GM10266 (cell line): ENCODE results near the gene RFXAP.

Source experiments
- DNase-seq: peaks from one replicate; pipeline ENCODE4 v3.0.0; 2012; ENCODE audit errors: extremely low spot score
- TF ChIP-seq, protein P1 (sequence below): IDR thresholded peaks from 2 replicates; pipeline ENCODE4 v1.5.1; 2012; ENCODE audit warnings: mild to moderate bottlenecking, low read depth; ENCODE audit not compliant: control insufficient read depth, insufficient read depth; ENCODE audit errors: missing control alignments

RFXAP gene

DNA sequence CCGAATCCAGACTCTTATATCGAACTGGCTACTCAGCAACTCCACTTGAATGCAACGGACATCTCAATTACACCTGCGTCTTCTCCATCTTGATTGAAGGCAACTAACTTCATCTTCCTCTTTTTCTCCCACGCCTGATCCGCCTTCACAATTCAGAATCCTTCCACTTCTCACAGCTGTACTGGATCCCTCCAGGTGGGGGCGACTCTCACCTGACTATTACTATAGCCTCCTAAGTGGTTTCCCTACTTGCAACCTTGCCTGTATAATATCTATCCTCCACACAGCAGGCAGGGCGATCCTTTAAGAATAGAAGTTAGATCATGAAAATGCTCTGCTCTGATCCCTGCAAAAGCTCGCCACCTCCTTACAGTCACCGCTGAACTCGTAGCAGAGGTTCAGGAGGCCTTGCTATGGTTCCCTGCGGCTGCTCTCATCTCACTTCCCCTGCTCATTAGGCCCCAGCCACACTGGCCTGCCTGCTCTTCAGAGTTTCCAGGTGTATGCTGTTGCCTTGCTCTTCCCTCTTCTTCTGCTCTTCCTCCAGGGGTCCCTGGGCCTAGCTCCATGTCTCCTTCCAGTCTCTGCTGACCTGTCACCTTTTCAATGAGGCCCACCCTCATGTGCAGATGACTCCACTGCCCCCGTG, 31.9 kb downstream of the RFXAP start:
- no peak for DNase-seq
- TF ChIP-seq, protein P1, sequence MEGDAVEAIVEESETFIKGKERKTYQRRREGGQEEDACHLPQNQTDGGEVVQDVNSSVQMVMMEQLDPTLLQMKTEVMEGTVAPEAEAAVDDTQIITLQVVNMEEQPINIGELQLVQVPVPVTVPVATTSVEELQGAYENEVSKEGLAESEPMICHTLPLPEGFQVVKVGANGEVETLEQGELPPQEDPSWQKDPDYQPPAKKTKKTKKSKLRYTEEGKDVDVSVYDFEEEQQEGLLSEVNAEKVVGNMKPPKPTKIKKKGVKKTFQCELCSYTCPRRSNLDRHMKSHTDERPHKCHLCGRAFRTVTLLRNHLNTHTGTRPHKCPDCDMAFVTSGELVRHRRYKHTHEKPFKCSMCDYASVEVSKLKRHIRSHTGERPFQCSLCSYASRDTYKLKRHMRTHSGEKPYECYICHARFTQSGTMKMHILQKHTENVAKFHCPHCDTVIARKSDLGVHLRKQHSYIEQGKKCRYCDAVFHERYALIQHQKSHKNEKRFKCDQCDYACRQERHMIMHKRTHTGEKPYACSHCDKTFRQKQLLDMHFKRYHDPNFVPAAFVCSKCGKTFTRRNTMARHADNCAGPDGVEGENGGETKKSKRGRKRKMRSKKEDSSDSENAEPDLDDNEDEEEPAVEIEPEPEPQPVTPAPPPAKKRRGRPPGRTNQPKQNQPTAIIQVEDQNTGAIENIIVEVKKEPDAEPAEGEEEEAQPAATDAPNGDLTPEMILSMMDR, result peak; percentile 23

DNA sequence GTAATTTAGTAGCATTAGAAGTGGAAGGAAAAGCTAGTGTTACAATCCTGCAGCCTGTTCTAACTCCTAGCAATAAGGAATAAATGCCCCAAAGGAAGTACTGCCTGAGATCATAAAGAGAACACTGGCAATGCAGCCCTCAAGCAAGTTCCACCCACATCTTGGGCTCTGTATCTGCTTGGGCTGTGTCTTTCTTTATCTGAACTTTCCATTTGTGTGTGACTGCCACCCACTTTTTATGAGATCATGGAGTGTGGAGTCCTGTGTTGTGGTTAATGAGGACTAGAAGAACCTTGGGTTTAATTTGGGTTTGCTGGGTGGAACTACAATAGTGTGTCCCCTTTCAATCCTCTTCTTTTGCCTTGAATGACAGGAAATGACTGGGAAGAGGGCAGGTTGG, 38.2 kb downstream of the RFXAP start:
- DNase-seq, result no peak
- TF ChIP-seq, protein P1, result no peak

DNA sequence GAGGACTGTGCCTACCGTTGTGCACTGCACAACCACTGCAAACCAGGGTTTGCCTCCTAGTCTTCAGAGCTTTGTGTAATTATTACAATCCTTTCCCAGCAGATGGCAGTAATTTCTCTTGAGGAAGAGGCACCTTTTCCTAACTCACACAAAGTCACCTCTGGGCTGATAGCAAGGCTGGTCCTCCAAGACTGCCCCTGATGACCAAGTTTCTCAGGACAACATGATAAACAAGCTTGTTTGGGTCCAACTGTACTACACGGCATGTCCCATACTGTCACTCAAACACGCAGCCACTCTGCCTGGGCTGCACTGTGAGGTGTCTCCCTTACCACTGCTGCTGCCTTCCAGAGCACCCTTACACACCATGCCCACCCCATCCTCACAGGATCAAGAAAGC, 39.3 kb downstream of the RFXAP start:
- peak; percentile 28 for DNase-seq

DNA sequence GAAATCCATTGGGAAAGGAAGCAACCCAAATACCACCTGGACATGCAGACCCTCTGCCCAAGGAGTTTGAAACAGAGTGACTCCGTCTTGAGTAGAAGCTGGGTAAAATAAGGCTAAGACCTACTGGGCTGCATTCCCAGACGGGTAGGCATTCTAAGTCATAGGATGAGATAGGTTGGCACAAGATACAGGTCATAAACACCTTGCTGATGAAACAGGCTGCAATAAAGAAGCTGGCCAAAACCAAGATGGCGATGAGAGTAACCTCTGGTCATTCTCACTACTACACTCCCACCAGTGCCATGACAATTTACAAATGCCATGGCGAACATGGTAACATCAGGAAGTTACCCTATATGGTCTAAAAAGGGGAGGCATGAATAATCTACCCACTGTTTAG, 40.2 kb downstream of the RFXAP start:
- no peak for DNase-seq
- TF ChIP-seq, protein P1, result no peak

More for the DNA sequence above, 39.3 kb downstream of the RFXAP start:
- TF ChIP-seq, protein P1, result peak; percentile 45

DNA sequence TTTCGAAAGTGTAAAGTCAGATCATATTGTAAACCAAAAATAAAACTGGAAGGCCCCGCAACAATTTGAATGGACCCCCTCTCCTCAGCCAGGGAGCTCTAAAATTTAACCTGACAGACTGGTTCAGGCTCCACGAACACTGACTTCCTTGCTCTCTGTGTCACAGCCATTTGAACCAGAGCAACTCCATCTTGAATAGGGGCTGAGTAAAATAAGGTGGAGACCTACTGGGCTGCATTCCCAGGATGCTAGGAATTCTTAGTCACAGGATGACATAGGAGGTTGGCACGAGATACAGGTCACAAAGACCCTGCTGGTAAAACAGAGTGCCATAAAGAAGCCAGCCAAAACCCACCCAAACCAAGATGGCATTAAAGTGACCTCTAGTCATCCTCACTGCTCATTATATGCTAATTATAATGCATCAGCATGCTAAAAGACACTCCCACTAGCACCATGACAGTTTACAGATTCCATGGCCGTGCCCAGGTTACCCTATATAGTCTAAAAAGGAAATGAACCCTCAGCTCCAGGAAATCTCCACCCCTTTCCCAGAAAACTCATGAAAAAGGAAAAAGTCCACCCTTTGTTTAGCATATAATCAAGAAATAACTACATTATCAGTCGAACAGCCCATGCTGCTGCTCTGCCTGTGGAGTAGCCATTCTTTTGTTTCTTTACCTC, 43.1 kb downstream of the RFXAP start:
- no peak for DNase-seq

DNA sequence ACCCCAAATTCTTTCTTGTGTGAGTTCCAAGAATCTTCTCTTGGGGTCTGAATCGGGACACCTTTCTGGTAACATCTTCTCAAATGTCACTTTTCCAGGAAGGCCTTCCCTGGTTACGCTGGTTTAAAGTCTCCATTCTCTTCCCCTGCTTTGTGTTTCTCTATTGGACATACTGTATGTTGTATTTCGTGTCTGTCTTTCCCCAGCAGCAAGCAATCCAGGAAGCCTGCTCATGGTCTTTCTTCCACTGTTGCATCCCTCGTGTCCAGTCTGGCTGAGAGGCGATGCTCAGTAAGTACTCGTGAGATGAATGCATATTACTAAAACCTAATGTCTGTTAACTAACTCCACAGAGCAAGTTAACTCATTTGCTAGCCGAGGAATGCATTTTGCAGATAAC, 43.7 kb downstream of the RFXAP start:
- no peak for DNase-seq
- TF ChIP-seq, protein P1, result no peak

More for the DNA sequence above, 43.1 kb downstream of the RFXAP start:
- TF ChIP-seq, protein P1, result no peak

DNA sequence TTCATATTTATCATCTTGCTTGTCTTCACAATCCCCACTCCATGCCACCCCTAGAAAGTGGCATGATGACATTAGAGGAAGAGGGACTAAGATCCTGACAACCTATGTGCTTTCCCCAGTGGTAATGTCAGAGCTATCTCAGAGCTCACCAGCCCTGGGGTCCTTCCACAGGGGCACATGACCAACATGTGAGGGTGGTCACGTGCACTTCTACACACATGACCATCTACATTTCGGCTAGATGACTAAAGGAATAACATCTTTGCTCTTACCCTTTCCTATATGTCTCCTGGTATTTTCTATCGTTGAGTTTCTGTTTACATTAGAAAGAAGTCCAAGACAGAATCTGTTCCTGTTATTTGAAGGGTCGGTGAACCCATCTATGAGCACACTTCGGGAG, 46.2 kb downstream of the RFXAP start:
- DNase-seq, result no peak
- TF ChIP-seq, protein P1, result no peak
